HCT116 (cell line): ENCODE measurements around the gene PWP1. TPM values are rescaled to one million over a fixed set of nuclear protein-coding genes. Genes with fewer than 3 reads are reported as not detected.

Experiments
- ATAC-seq: fragments of 200-7000 bp; cut with Tn5 transposase; 2 replicates; pipeline ENCODE4 v1.9.1; 2020; ENCODE audit warnings: mild to moderate bottlenecking, moderate library complexity
- BruUV-seq: library from RNA; stranded (reverse); fragments of 400-500 nt; replicated peaks from 2 replicates; lab custom pipeline; 2021; lab: Mats Ljungman, UMichigan
- CTCF ChIA-PET: fragments of 300-600 bp; sonication (Branson Sonifier 250); formaldehyde crosslinking; loops from one replicate; lab custom pipeline; 2021; ENCODE audit warnings: antibody characterized with exemption; lab: Charles Lee
- POLR2A ChIA-PET: fragments of 300-600, 350-600 bp; sonication (Branson Sonifier 250); formaldehyde crosslinking; loops from one replicate; lab custom pipeline; 2021; ENCODE audit warnings: antibody characterized with exemption; lab: Charles Lee
- RAD21 ChIA-PET, 2 experiments: fragments of 300-600 bp; sonication (Branson Sonifier 250); formaldehyde crosslinking; loops; one replicate each; lab custom pipeline; 2023; ENCODE audit warnings: low total read pairs in 2 of 2; ENCODE audit not compliant: uncharacterized antibody in 2 of 2, unreplicated experiment in 2 of 2, low non-redundant PET in 1 of 2; lab: Charles Lee
- DNase-seq: peaks from one replicate; pipeline ENCODE4 v3.0.0-alpha.2; 2010; ENCODE audit warnings: low read depth, low spot score
- H2AFZ ChIP-seq: fragments of 200-600 bp; shearing (Covaris generic), sonication (generic); 2 replicates; pipeline ENCODE4 v1.6.1; 2017; ENCODE audit warnings: low read depth, mixed run types, mixed read lengths, antibody characterized with exemption, low read length; ENCODE audit not compliant: poor library complexity, severe bottlenecking
- H3K27ac ChIP-seq: 2 replicates; pipeline ENCODE4 v1.5.1; 2012; ENCODE audit warnings: low read depth, low read length
- H3K27me3 ChIP-seq: fragments of 200-600 bp; sonication (generic); 2 replicates; pipeline ENCODE4 v1.6.1; 2016; ENCODE audit warnings: mixed run types, low read length, mixed read lengths; ENCODE audit not compliant: insufficient read depth
- H3K36me3 ChIP-seq, 2 experiments: fragments of 200-500 bp in 1 of 2; fragments of 200-600 bp in 1 of 2; sonication (Bioruptor generic) in 1 of 2; sonication (generic) in 1 of 2; 2 replicates each; pipeline versions ENCODE4 v1.5.1 to v1.6.1; 2014 to 2016; ENCODE audit warnings: low read length in 2 of 2, inconsistent platforms in 1 of 2, mixed read lengths in 1 of 2, mixed run types in 1 of 2; ENCODE audit not compliant: insufficient read depth in 2 of 2, control insufficient read depth in 1 of 2
- H3K4me1 ChIP-seq, 2 experiments: fragments of 200-600 bp in 1 of 2; sonication (generic) in 1 of 2; 2 replicates each; pipeline versions ENCODE4 v1.5.1 to v1.6.1; 2012 to 2017; ENCODE audit warnings: low read length in 2 of 2, inconsistent platforms in 1 of 2, mild to moderate bottlenecking in 1 of 2, mixed read lengths in 1 of 2, mixed run types in 1 of 2, moderate library complexity in 1 of 2; ENCODE audit not compliant: insufficient read depth in 2 of 2, control insufficient read depth in 1 of 2
- H3K4me2 ChIP-seq: fragments of 200-600 bp; sonication (generic); 2 replicates; pipeline ENCODE4 v1.6.1; 2017; ENCODE audit warnings: mixed run types, low read length, mixed read lengths
- H3K4me3 ChIP-seq, 2 experiments: fragments of 200-600 bp in 1 of 2; sonication (generic) in 1 of 2; replicated peaks in 1 of 2; 2 replicates each; pipeline ENCODE4 v1.5.1; 2011 to 2016; ENCODE audit warnings: low read length in 2 of 2, control low read depth in 1 of 2, low read depth in 1 of 2, mild to moderate bottlenecking in 1 of 2, mixed read lengths in 1 of 2, mixed run types in 1 of 2
- H3K79me2 ChIP-seq: fragments of 200-600 bp; sonication (generic); 2 replicates; pipeline ENCODE4 v1.6.1; 2017; ENCODE audit warnings: mild to moderate bottlenecking, mixed run types, low read length, moderate library complexity, mixed read lengths; ENCODE audit not compliant: insufficient read depth
- H3K9ac ChIP-seq: fragments of 200-600 bp; sonication (generic); 2 replicates; pipeline ENCODE4 v1.6.1; 2016; ENCODE audit warnings: low read length, mixed read lengths
- H3K9me2 ChIP-seq: fragments of 200-600 bp; sonication (generic), shearing (Covaris generic); 2 replicates; pipeline ENCODE4 v1.6.1; 2017; ENCODE audit warnings: mixed run types, mild to moderate bottlenecking, moderate library complexity; ENCODE audit not compliant: insufficient read depth
- H3K9me3 ChIP-seq, 2 experiments: fragments of 200-500 bp in 1 of 2; fragments of 200-600 bp in 1 of 2; sonication (Bioruptor generic) in 1 of 2; sonication (generic) in 1 of 2; 2 replicates each; pipeline ENCODE4 v1.6.1; 2014 to 2017; ENCODE audit warnings: low read length in 2 of 2, mixed read lengths in 2 of 2, inconsistent platforms in 1 of 2, low read depth in 1 of 2, mild to moderate bottlenecking in 1 of 2, mixed run types in 1 of 2, moderate library complexity in 1 of 2; ENCODE audit not compliant: control insufficient read depth in 1 of 2, insufficient read depth in 1 of 2
- H4K20me1 ChIP-seq: fragments of 200-600 bp; sonication (generic), shearing (Covaris generic); 2 replicates; pipeline ENCODE4 v1.6.1; 2017; ENCODE audit warnings: mixed run types, mild to moderate bottlenecking, moderate library complexity; ENCODE audit not compliant: insufficient read depth
- CTCF ChIP-seq, 3 experiments: fragments of 200-600 bp in 1 of 3; sonication (generic) in 1 of 3; IDR thresholded peaks in 2 of 3; conservative IDR thresholded peaks in 1 of 3; 2 replicates each; pipeline ENCODE4 v1.5.1; 2012 to 2017; ENCODE audit warnings: low read depth in 2 of 3, low read length in 2 of 3, antibody characterized with exemption in 1 of 3, borderline replicate concordance in 1 of 3, control low read depth in 1 of 3, mild to moderate bottlenecking in 1 of 3, mixed read lengths in 1 of 3, mixed run types in 1 of 3, moderate library complexity in 1 of 3; ENCODE audit not compliant: insufficient read depth in 1 of 3
- EGR1 ChIP-seq: IDR thresholded peaks from 2 replicates; pipeline ENCODE4 v1.6.1; 2012; ENCODE audit warnings: low read depth
- EZH2 ChIP-seq: fragments of 200-600 bp; sonication (generic); IDR thresholded peaks from 2 replicates; pipeline ENCODE4 v1.6.1; 2017; ENCODE audit warnings: antibody characterized with exemption, mixed run types
- MAX ChIP-seq: IDR thresholded peaks from 2 replicates; pipeline ENCODE4 v1.6.1; 2012
- SRF ChIP-seq: IDR thresholded peaks from 2 replicates; pipeline ENCODE4 v1.6.1; 2012; ENCODE audit warnings: low read depth
- ZBTB33 ChIP-seq: IDR thresholded peaks from 2 replicates; pipeline ENCODE4 v1.6.1; 2011; ENCODE audit warnings: mild to moderate bottlenecking, low read length, moderate library complexity; ENCODE audit not compliant: insufficient replicate concordance; ENCODE audit errors: extremely low read depth
- intact Hi-C: fragments of 100-400 bp; cut with micrococcal nuclease; formaldehyde crosslinking; loops from 2 replicates; pipeline ENCODE4 v1.10.0; 2022
- total RNA-seq: library from RNA; stranded (reverse); gene quantifications from one replicate; pipeline ENCODE4 v1.2.1, GENCODE V29; 2021; ENCODE audit not compliant: unreplicated experiment

Gene PWP1
- total RNA-seq, 1 experiment from 2014 or later, result 48.2 TPM

GRCh38 chr12:107735763-107736162, 50.2 kb downstream of the PWP1 start:
- Histone ChIP-seq H3K9me3 (no peaks in the 10 kb centered on the region), H3K4me1 (no peaks in the 10 kb centered on the region), H2AFZ (no peak overlapping the region)
- TF ChIP-seq MAX (no peak), SRF (no peak), CTCF (IDR thresholded peaks at IDR 0.05 in 2 of 3, conservative IDR thresholded peaks at IDR 0.05 in 1 of 3; ENCODE audit: borderline replicate concordance in 1 of 3, insufficient read depth in 1 of 3, low read depth in 2 of 3, low read length in 2 of 3) (no peak), EZH2 (no peak), ZBTB33 (no peak), EGR1 (no peak)
- TF ChIP-seq, all 23 proteins: peak for 0
- no peaks in the 10 kb centered on the region; the same call in 1 of the 2 replicates for H3K79me2 ChIP-seq
- no peaks in the 10 kb centered on the region for H3K27me3 ChIP-seq
- peaks cover 44 to 72% of the 10 kb centered on the region in 2 experiments for H3K36me3 ChIP-seq
- H3K4me3 ChIP-seq, result no peak overlapping the region
- no peak overlapping the region for H3K9ac ChIP-seq
- DNase-seq (no peak), ATAC-seq (no peak)
- H3K27ac ChIP-seq, result no peak overlapping the region
- POLR2A ChIA-PET, result no interaction called here
- RAD21 ChIA-PET, result no interaction called here
- H3K4me2 ChIP-seq, result no peak overlapping the region
- H4K20me1 ChIP-seq, result no peaks in the 10 kb centered on the region
- no TSS peak for BruUV-seq
- no peaks in the 10 kb centered on the region for H3K9me2 ChIP-seq
- CTCF ChIA-PET, result no interaction called here
- intact Hi-C loops, result no loop called here
